ENCODE measurements around the gene GTPBP4. TPM values are rescaled to one million over a fixed set of nuclear protein-coding genes. Genes with fewer than 3 reads are reported as not detected.

GTPBP4 gene
- total and polyA plus RNA-seq, 2 donors, result 27.4 to 28.4 TPM

DNA sequence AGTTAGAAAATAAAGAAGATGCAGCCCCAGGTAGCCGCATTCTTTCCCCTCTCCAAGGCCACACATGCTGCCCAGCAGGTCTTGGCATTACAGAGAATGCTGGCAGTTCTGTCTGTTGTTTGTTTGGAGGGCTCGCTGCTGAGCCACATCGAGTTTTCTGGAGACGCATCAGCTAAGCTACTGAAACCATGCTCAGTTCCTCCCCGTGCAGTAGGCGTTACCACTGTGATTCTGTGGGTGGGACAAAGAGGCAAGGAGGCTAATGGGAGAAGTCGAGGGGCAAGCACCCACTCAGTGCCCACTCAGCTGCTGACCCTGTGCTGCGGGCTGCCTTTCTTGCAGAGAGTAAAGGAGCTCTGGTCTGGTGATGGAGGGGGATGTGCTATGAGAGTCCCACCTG, 15.5 kb upstream of the GTPBP4 start:
- WGBS, result 85% methylated on average over 8 of the region's 8 CpGs
- DNase-seq (ENCODE audit: extremely low spot score), result no peak
- no peak overlapping the region for H3K27ac ChIP-seq (ENCODE audit: low read depth)
- H3K36me3 ChIP-seq (ENCODE audit: insufficient read depth), result no peaks in the 10 kb centered on the region
- no peaks in the 10 kb centered on the region for H3K4me1 ChIP-seq (ENCODE audit: insufficient read depth)
- no peak overlapping the region for H3K4me3 ChIP-seq (ENCODE audit: low read depth, low read length)

DNA sequence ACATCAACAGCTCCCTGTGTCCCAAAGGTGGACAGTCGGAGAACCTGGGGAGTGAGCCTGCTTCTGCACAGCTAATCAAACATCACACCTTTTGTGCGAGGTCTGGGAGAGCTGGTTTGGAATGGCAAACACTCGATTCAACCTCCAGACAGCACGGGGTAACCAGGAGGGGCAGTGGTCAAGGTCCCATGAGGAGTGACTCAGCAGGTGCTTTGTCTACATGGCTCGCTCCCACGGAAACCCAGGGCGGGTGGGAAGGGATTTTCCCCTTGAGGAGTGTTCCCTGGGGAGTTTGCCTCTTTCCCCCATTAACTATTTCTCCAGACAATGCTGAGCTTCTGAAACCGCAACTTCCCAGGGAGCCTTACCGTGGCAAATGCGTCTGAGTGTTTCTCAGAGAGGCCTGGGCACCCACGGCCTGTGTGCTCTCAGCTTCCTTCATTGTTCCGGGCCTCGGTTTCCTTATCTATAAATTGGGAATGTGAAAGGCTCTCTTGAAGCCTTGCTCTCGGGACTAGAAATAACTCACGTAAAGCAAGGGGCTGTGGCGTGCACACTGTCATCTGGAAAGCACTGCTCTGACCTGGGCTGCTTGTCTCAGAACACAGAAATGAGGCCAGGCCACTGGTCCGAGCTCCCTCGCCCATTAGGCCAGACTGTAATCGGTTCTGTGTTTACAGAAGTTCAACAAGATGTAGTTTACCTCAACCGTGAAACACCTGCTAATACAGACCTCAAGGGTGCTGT, 14.0 kb upstream of the GTPBP4 start:
- DNase-seq (ENCODE audit: extremely low spot score), result no peak
- 76% methylated on average over 20 of the region's 20 CpGs for WGBS

DNA sequence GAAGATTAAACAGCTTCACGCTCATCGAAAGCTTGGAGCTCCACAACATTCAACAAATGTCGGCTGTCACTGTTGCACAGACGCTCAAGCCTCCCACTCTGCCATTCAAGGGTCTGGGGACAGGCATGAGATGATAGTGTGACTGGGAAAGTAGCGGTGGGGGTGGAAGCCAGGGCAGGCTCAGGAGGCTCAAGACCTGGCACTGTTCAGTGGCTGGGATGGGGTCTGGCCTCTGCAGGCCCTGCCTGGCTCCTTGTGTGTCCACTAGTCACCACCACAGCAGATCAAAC, 13.5 kb upstream of the GTPBP4 start:
- Histone ChIP-seq H3K4me1 (ENCODE audit: insufficient read depth) (no peaks in the 10 kb centered on the region), H3K27ac (ENCODE audit: low read depth) (no peak overlapping the region), H3K36me3 (ENCODE audit: insufficient read depth) (no peaks in the 10 kb centered on the region), H3K4me3 (ENCODE audit: low read depth, low read length) (no peak overlapping the region)
- no peak for DNase-seq (ENCODE audit: extremely low spot score)
- 90% methylated on average over 5 of the region's 5 CpGs for WGBS

More for the DNA sequence above, 14.0 kb upstream of the GTPBP4 start:
- no peaks in the 10 kb centered on the region for H3K36me3 ChIP-seq (ENCODE audit: insufficient read depth)
- no peaks in the 10 kb centered on the region for H3K4me1 ChIP-seq (ENCODE audit: insufficient read depth)
- H3K4me3 ChIP-seq (ENCODE audit: low read depth, low read length), result no peak overlapping the region
- H3K27ac ChIP-seq (ENCODE audit: low read depth), result no peak overlapping the region

DNA sequence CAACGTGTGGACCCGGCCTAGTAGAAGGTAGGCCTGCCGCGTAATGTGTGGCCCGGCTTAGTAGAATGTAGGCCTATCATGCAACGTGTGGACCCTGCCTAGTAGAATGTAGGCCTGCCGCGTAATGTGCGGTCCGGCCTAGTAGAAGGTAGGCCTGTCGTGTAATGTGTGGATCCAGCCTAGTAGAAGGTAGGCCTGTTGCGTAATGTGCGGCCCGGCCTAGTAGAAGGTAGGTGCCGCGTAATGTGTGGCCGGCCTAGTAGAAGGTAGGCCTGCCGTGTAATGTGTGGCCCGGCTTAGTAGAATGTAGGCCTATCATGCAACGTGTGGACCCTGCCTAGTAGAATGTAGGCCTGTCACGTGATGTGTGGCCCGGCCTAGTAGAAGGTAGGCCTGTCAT, 11.9 kb upstream of the GTPBP4 start:
- Histone ChIP-seq H3K4me1 (ENCODE audit: insufficient read depth) (no peaks in the 10 kb centered on the region), H3K27ac (ENCODE audit: low read depth) (no peak overlapping the region), H3K36me3 (ENCODE audit: insufficient read depth) (no peaks in the 10 kb centered on the region), H3K4me3 (ENCODE audit: low read depth, low read length) (no peak overlapping the region)
- WGBS, result 97% methylated on average over 22 of the region's 22 CpGs
- DNase-seq (ENCODE audit: extremely low spot score), result no peak

DNA sequence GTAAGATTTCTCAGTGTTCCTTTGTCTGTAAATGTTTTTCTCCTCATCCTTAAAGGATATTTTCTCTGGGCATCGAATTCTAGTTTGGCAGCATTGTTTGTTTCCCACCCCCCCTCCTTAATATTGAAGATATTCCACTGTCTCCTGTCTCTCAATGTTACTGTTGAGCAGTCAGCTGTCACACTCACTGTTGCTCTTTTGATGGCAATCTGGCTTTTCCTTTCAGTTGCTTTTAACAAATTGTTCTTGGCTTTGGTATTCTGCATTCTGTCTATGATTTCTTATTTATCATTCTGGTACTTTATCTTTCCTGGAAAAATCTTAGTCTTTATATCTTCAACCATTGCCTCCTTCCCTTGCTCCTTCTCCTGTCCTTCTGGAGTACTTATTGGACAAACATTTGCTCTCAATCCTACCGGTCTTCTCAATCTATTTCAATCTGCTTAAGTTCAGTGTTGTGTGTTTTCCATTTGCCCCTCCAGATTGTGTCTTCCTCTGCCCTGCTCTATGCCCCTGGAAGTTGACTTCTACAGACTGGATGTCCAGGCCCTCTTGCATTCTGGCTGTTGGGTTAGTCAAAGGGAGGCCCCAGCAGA, 9.3 kb upstream of the GTPBP4 start:
- no peak for DNase-seq (ENCODE audit: extremely low spot score)
- WGBS, result 91% methylated on average over 2 of the region's 2 CpGs

DNA sequence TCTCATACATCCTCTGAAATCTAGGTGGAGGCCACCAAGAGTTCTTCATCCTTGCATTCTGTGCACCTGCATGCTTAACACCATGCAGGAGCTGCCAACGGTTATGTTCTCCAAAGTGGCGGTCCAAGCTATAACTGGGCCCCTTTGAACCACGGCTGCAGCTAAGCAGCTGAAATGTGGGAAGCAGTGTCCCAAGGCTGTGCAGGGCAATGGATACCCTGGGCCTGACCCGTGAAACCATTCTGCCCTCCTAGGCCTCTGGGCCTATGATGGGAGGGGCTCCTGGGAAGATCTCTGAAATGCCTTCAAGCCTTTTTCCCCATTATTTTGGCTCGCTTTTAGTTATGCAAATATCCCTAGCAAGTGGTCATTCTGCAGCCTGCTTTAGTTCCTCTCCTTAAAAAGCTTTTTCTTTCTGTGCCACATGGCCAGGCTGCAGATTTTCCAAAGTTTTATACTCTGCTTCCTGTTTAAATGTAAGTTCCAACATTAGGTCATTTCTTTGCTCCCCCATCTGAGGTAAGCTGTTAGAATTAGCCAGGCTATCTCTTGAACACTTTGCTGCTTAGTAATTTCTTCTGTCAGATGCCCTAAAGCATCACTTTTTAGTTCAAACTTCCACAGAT, 7.7 kb upstream of the GTPBP4 start:
- no peak overlapping the region for H3K27ac ChIP-seq (ENCODE audit: low read depth)
- WGBS, result 94% methylated on average over 5 of the region's 5 CpGs
- no peaks in the 10 kb centered on the region for H3K4me1 ChIP-seq (ENCODE audit: insufficient read depth)
- DNase-seq (ENCODE audit: extremely low spot score), result no peak
- H3K36me3 ChIP-seq (ENCODE audit: insufficient read depth), result no peaks in the 10 kb centered on the region
- no peak overlapping the region for H3K4me3 ChIP-seq (ENCODE audit: low read depth, low read length)

More for the DNA sequence above, 9.3 kb upstream of the GTPBP4 start:
- Histone ChIP-seq H3K4me1 (ENCODE audit: insufficient read depth) (no peaks in the 10 kb centered on the region), H3K36me3 (ENCODE audit: insufficient read depth) (no peaks in the 10 kb centered on the region), H3K4me3 (ENCODE audit: low read depth, low read length) (no peak overlapping the region), H3K27ac (ENCODE audit: low read depth) (no peak overlapping the region)

DNA sequence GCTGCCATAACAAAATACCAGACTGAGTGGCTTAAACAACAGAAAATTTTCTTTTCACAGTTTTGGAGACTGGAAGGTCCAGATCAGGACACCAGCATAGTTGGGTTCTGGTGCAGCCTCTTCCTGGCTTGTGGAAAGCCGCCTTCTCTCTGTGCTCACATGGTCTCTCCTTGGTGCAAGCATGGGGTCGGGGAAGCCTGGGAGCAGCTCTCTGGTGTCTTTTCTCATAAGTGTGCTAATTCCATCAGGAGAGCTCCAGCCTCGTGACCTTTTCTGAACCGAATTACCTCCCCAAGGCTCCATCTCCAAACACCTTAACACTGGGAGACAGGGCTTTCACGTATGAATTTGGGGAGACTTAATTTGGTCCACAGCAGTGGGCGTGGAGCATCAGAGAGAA, 4.8 kb upstream of the GTPBP4 start:
- 91% methylated on average over 6 of the region's 6 CpGs for WGBS
- Histone ChIP-seq H3K27ac (ENCODE audit: low read depth) (no peak overlapping the region), H3K4me1 (ENCODE audit: insufficient read depth) (no peaks in the 10 kb centered on the region), H3K4me3 (ENCODE audit: low read depth, low read length) (no peak overlapping the region), H3K36me3 (ENCODE audit: insufficient read depth) (no peaks in the 10 kb centered on the region)
- no peak for DNase-seq (ENCODE audit: extremely low spot score)

DNA sequence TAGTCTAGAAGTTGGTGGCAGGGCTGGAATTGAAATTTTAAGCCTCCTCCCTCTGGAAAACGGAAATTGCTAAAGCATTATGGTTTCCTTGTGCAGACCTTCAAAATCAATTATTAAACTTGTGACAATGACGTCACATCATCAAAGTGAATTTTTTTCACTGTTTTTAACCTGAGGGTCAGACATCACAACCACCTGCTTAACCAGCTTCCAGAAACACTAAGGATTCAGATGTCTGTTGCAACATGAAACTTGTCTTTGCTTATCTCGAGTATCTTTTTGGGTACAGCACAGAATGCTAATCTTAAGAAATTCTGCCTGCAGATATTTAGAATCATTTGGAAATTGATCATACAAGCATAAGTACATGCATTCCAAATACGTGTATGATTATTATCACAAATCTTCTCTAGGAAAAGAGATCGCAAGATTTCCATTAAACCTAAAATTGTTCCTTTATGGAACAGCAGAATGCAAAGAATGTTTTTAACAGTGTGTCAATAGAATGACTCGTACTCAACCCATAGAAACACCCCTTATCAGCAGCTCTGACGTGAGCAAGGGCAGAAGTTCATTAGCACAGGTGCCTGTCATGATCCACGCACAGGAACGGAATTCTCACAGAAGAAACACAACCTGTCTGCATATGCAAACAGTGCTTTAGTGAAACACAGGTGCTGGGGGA, 4.1 kb upstream of the GTPBP4 start:
- WGBS, result 81% methylated on average over 9 of the region's 9 CpGs
- no peak overlapping the region for H3K4me3 ChIP-seq (ENCODE audit: low read depth, low read length)

DNA sequence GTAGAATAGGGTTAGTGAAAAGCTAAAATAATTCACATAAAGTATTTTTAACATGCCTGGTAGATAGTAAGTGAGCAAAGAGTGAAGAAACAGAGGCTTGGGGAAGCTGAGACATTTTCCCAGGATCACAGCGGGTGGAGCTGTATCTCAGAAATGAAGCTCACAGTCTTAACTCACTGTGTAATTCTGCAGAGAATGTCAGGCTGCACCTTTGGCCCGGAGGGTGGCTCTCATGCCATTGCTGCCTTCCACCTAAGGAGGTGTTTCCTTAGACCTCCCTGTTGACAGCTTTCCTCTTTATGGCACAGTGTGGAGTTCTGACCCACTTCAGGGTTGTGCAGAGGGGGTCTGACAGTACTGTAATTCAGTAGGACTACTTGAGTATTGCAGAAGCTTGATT, 2.9 kb upstream of the GTPBP4 start:
- Histone ChIP-seq H3K27ac (ENCODE audit: low read depth) (no peak overlapping the region), H3K4me1 (ENCODE audit: insufficient read depth) (peaks cover 3% of the 10 kb centered on the region), H3K36me3 (ENCODE audit: insufficient read depth) (no peaks in the 10 kb centered on the region), H3K4me3 (ENCODE audit: low read depth, low read length) (no peak overlapping the region)
- DNase-seq (ENCODE audit: extremely low spot score), result no peak
- 82% methylated on average over 2 of the region's 2 CpGs for WGBS

More for the DNA sequence above, 4.1 kb upstream of the GTPBP4 start:
- Histone ChIP-seq H3K27ac (ENCODE audit: low read depth) (no peak overlapping the region), H3K36me3 (ENCODE audit: insufficient read depth) (no peaks in the 10 kb centered on the region), H3K4me1 (ENCODE audit: insufficient read depth) (peaks cover under 1% of the 10 kb centered on the region)
- peak; percentile 25 for DNase-seq (ENCODE audit: extremely low spot score)

DNA sequence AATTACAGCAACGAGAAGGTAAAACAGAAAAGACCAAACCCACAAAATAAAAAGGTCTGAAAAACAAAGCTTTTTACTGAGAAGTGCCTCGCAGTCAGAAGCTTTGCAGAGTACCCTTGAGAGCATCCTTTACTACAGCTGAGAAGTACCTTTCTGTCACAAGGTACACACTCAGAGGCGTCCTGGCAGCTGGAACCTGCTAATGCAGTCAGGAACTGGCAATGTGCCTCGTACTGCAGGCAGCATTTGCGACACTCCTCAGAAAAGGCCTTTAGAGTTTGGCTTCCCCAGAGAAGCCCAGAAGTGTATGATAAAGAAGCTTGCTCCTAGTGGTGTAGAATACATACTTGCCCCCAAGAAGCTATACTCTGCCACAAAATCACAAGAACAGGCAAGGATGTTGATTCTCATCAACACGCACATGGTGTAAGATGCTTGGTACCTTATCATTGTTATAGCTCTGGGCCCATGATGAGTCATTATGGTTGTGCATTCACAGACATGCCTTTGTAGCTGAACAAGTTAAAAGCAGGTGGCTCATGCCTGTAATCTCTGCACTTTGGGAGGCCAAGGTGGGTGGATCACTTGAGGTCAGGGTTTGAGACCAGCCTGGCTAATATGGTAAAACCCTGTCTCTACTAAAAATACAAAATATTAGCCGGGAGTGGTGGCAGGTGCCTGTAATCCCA, 2.0 kb upstream of the GTPBP4 start:
- no peaks in the 10 kb centered on the region for H3K36me3 ChIP-seq (ENCODE audit: insufficient read depth)
- H3K4me1 ChIP-seq (ENCODE audit: insufficient read depth), result peaks cover 3% of the 10 kb centered on the region
- no peak for DNase-seq (ENCODE audit: extremely low spot score)
- no peak overlapping the region for H3K27ac ChIP-seq (ENCODE audit: low read depth)
- 82% methylated on average over 7 of the region's 7 CpGs for WGBS
- no peak overlapping the region for H3K4me3 ChIP-seq (ENCODE audit: low read depth, low read length)

DNA sequence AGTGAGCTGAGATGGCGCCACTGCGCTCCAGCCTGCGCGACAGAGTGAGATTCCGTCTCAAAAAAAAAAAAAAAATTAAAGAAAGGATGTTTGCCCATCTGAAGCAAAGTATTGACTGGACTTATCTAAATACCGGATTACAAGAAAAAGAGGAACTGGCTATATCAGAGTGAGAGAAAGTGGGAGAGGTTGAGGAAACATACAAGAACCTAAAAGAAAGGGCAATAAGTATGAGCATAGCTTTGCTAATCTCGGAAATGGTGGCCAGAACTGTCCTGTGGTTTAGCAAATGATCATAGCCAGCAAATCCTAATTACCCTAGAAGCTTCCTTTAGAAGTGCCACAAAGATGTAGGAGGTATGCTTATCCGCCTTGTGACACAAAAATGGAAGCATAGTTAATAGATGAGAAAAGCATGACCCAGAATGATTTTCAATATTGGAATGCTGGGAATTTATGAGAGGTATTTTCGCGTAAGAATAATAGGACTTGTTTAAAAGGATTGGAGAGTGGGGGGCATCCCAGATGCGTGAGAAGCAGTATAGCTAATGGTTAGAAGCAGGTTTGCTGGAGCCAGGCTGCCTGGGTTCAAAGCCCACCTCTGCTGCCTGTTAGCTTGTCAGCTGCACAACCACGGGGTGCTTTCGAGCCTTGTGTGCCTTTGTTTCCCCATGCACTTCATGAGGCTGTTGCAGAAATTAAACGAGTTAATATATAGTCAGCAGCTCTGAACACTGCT, 1.2 kb upstream of the GTPBP4 start:
- H3K27ac ChIP-seq (ENCODE audit: low read depth), result no peak overlapping the region
- H3K4me1 ChIP-seq (ENCODE audit: insufficient read depth), result peaks cover 3% of the 10 kb centered on the region
- DNase-seq (ENCODE audit: extremely low spot score), result no peak
- no peaks in the 10 kb centered on the region for H3K36me3 ChIP-seq (ENCODE audit: insufficient read depth)
- peak overlapping the region; percentile 92 for H3K4me3 ChIP-seq (ENCODE audit: low read depth, low read length)
- 65% methylated on average over 14 of the region's 14 CpGs for WGBS

DNA sequence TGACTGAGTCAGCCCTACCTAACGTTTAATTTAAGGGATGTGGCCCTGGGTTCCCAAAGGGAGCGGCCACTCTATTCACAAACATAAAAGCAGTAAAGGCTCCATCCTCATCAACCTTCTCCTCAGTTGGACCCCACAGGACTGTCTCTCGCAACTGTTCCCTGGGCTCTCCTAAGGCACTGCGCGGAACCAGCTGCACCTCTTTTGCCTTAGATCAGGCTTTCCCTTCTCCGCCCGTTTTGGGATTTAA, 689 bp upstream of the GTPBP4 start:
- Histone ChIP-seq H3K4me1 (ENCODE audit: insufficient read depth) (peaks cover 3% of the 10 kb centered on the region), H3K36me3 (ENCODE audit: insufficient read depth) (no peaks in the 10 kb centered on the region), H3K27ac (ENCODE audit: low read depth) (peak overlapping the region; percentile 93), H3K4me3 (ENCODE audit: low read depth, low read length) (peak overlapping the region; percentile 92)
- 5% methylated on average over 7 of the region's 7 CpGs for WGBS
- DNase-seq (ENCODE audit: extremely low spot score), result no peak
